K562 (cell line): ENCODE data around the gene PRDM16. TPM values are rescaled to one million over a fixed set of nuclear protein-coding genes. Genes with fewer than 3 reads are reported as not detected.

Experiments used
- BRF2 ChIP-seq: IDR thresholded peaks from 3 replicates; pipeline ENCODE4 v1.6.1; 2011; ENCODE audit warnings: borderline replicate concordance, mild to moderate bottlenecking; ENCODE audit not compliant: insufficient read length, insufficient read depth
- CBX8 ChIP-seq: fragments of 200-600 bp; sonication (generic); IDR thresholded peaks from 2 replicates; pipeline ENCODE4 v1.6.1; 2012; ENCODE audit warnings: borderline replicate concordance, mixed run types, low read depth, mild to moderate bottlenecking, moderate library complexity, mixed read lengths, low read length, control low read depth, inconsistent platforms; ENCODE audit not compliant: poor library complexity, severe bottlenecking; ENCODE audit errors: extremely low read depth
- CGGBP1 ChIP-seq: fragments of 250-450 bp; sonication (Bioruptor Pico); IDR thresholded peaks from 2 replicates; pipeline ENCODE4 v1.9.0; 2021; ENCODE audit warnings: mild to moderate bottlenecking
- ELF2 ChIP-seq: fragments of 250-450 bp; sonication (Bioruptor Pico); IDR thresholded peaks from 2 replicates; pipeline ENCODE4 v1.5.0; 2021; ENCODE audit warnings: mild to moderate bottlenecking
- ETS1 ChIP-seq: conservative IDR thresholded peaks from 2 replicates; pipeline ENCODE4 v1.6.1; 2011; ENCODE audit warnings: low read depth, mild to moderate bottlenecking, low read length; ENCODE audit not compliant: control insufficient read depth
- GTF2E2 ChIP-seq: fragments of 200-800 bp; sonication (Bioruptor generic); IDR thresholded peaks from 2 replicates; pipeline ENCODE4 v1.6.1; 2016; ENCODE audit warnings: missing genetic modification characterization, missing compliant biosample characterization
- ILK ChIP-seq: fragments of 450-650 bp; IDR thresholded peaks from 2 replicates; pipeline ENCODE4 v1.6.1; 2016; ENCODE audit warnings: missing genetic modification characterization, low read depth, mild to moderate bottlenecking, missing compliant biosample characterization, moderate library complexity, borderline replicate concordance
- MTA2 ChIP-seq: fragments of 450-650 bp; IDR thresholded peaks from 2 replicates; pipeline ENCODE4 v1.6.1; 2016; ENCODE audit warnings: low read depth
- MXI1 ChIP-seq: IDR thresholded peaks from 2 replicates; pipeline ENCODE4 v1.6.1; 2011; ENCODE audit warnings: low read depth, mild to moderate bottlenecking, improper control_type of control experiment, low read length
- NFE2 ChIP-seq: IDR thresholded peaks from 2 replicates; pipeline ENCODE4 v1.6.1; 2014; ENCODE audit warnings: antibody characterized with exemption, low read depth
- NFRKB ChIP-seq: fragments of 450-650 bp; IDR thresholded peaks from 2 replicates; pipeline ENCODE4 v1.6.1; 2016; ENCODE audit warnings: low read depth
- NRF1 ChIP-seq, 2 experiments: fragments of 450-650 bp; IDR thresholded peaks in 1 of 2; conservative IDR thresholded peaks in 1 of 2; 2 replicates each; pipeline ENCODE4 v1.6.1; 2014; ENCODE audit warnings: mild to moderate bottlenecking in 2 of 2
- RCOR1 ChIP-seq, 2 experiments: IDR thresholded peaks; 2 replicates each; pipeline ENCODE4 v1.6.1; 2012; ENCODE audit warnings: low read depth in 2 of 2, low read length in 2 of 2, borderline replicate concordance in 1 of 2, improper control_type of control experiment in 1 of 2
- ZNF165 ChIP-seq: fragments of 250-450 bp; sonication (Bioruptor Pico); IDR thresholded peaks from 2 replicates; pipeline ENCODE4 v1.4.0; 2020; ENCODE audit warnings: borderline replicate concordance
- ZNF3 ChIP-seq: fragments of 250-450 bp; sonication (Bioruptor Pico); IDR thresholded peaks from 2 replicates; pipeline ENCODE4 v1.5.0; 2021; ENCODE audit warnings: mild to moderate bottlenecking, moderate library complexity
- ZNF324 ChIP-seq: fragments of 250-450 bp; sonication (Bioruptor Pico); IDR thresholded peaks from 2 replicates; pipeline ENCODE4 v1.4.0; 2020; ENCODE audit warnings: mild to moderate bottlenecking
- ZNF431 ChIP-seq: sonication (generic); formaldehyde crosslinking; IDR thresholded peaks from 2 replicates; pipeline ENCODE4 v1.8.0; 2022; ENCODE audit warnings: mild to moderate bottlenecking, missing genetic modification reagents
- ZNF76 ChIP-seq: fragments of 250-450 bp; sonication (Bioruptor Pico); IDR thresholded peaks from 2 replicates; pipeline ENCODE4 v1.4.0; 2020; ENCODE audit warnings: mild to moderate bottlenecking, moderate library complexity, borderline replicate concordance
- ZSCAN29 ChIP-seq: fragments of 450-650 bp; IDR thresholded peaks from 2 replicates; pipeline ENCODE4 v1.6.1; 2017
- polyA plus RNA-seq, 8 experiments: library from polyadenylated mRNA; depleted of rRNA in 4 of 8; stranded (reverse) in 5 of 8; unstranded in 3 of 8; fragments of >200 nt; fragmentation: Nextera tagmentation in 2 of 8; fragmentation: Illumina TruSeq in 1 of 8; extraction: Ambion mirVana in 2 of 8; extraction: Trizol in 1 of 8; gene quantifications; 2 replicates each; pipeline versions ENCODE4 v1.2.1 to v1.2.3, GENCODE V29; 2011 to 2014; ENCODE audit warnings: inconsistent platforms in 1 of 8, missing spikeins in 1 of 8
- total RNA-seq, 7 experiments: library from RNA; depleted of rRNA in 6 of 7; stranded (reverse); fragments of >200 nt in 6 of 7; fragmentation: Illumina TruSeq in 2 of 7; extraction: Trizol in 2 of 7; gene quantifications; 2 replicates each; pipeline versions ENCODE4 v1.2.1 to v1.2.3, GENCODE V29; 2011 to 2021; ENCODE audit warnings: low replicate concordance in 1 of 7
- TF ChIP-seq, protein P1 (sequence below), 3 experiments: IDR thresholded peaks in 2 of 3; conservative IDR thresholded peaks in 1 of 3; 2 replicates each; pipeline ENCODE4 v1.5.1; 2011 to 2012; ENCODE audit warnings: low read length in 3 of 3, mild to moderate bottlenecking in 3 of 3, control low read depth in 2 of 3, improper control_type of control experiment in 1 of 3, inconsistent platforms in 1 of 3, low read depth in 1 of 3, mixed read lengths in 1 of 3, moderate library complexity in 1 of 3; ENCODE audit not compliant: insufficient read depth in 2 of 3
- TF ChIP-seq, protein P2 (sequence below): fragments of 250-450 bp; sonication (Bioruptor Pico); IDR thresholded peaks from 2 replicates; pipeline ENCODE4 v1.4.0; 2020; ENCODE audit warnings: borderline replicate concordance

PRDM16 gene
- total and polyA plus RNA-seq, 9 of the 15 experiments (the other 6 are each of a cell fraction or from before 2014, with no cell fraction given) = 0.10 to 0.27 TPM; not detected in 7

DNA sequence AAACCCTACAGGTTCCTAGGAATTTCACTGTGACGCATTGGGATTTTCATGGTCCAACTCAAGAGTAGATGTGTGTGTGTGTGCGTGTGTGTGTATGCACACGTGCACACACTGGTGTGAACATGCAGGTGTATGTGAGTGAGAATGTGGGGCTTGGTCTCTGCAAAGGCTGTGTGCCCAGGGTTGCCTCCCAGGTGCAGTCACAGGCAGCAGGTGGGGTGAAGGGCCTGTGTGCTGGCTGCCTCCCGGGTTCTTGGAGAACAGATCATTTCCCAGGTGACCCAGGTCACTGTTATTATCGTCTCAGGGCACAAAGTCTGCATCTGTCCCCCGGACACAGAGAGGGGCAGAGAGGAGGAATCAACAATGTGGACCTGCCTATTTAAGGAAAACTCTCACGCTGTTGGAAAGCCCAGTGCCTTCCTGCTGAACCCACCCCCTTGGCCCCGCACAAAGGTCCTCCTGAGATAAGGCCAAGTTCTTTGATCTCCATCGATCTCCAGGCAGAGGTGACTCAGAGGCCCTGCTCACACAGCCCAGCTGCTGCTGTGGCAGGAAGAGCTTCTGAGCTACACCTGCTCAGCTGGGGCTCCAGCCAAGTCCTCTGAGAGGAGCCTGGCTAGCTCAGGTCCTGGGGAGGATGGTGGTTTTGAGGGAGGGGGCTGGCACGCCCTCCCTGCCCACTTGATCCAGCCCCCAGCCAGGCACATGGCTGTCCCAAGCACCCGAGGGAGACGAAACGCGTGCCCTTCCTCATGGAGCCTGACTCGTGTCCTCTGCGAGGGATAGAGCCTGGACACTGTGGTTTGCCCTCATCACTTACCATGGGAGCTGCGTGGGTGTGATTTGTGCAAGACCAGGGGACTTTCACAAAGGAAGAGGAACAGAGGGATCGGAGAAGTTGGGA is 251.5 kb downstream of the PRDM16 start (continued):
- TF ChIP-seq ELF2 (CRISPR knock-in tag) = no peak
- no peak for TF ChIP-seq ZNF3
- no peak for TF ChIP-seq CGGBP1 (CRISPR knock-in tag)
- TF ChIP-seq, protein P1, sequence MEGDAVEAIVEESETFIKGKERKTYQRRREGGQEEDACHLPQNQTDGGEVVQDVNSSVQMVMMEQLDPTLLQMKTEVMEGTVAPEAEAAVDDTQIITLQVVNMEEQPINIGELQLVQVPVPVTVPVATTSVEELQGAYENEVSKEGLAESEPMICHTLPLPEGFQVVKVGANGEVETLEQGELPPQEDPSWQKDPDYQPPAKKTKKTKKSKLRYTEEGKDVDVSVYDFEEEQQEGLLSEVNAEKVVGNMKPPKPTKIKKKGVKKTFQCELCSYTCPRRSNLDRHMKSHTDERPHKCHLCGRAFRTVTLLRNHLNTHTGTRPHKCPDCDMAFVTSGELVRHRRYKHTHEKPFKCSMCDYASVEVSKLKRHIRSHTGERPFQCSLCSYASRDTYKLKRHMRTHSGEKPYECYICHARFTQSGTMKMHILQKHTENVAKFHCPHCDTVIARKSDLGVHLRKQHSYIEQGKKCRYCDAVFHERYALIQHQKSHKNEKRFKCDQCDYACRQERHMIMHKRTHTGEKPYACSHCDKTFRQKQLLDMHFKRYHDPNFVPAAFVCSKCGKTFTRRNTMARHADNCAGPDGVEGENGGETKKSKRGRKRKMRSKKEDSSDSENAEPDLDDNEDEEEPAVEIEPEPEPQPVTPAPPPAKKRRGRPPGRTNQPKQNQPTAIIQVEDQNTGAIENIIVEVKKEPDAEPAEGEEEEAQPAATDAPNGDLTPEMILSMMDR (IDR thresholded peaks at IDR 0.05 in 2 of 3, conservative IDR thresholded peaks at IDR 0.05 in 1 of 3; ENCODE audit: insufficient read depth in 2 of 3, low read depth in 1 of 3, low read length in 3 of 3) = 0 out of 6 replicates have a peak, but pooled peaks of 1 of the 3 experiments have one; percentile 3
- no peak for TF ChIP-seq ILK (tag)
- TF ChIP-seq ZSCAN29 = no peak
- TF ChIP-seq NFRKB = no peak
- TF ChIP-seq ZNF431 (CRISPR knock-in tag) = no peak
- no peak for TF ChIP-seq CBX8
- no peak for TF ChIP-seq GTF2E2 (tag)
- 0 out of 4 replicates have a peak, but pooled peaks of 1 of the 2 experiments have one; percentile 5 for TF ChIP-seq RCOR1 (IDR thresholded peaks at IDR 0.05; ENCODE audit: borderline replicate concordance in 1 of 2, low read depth in 2 of 2, low read length in 2 of 2)
- no peak for TF ChIP-seq ZNF324
- no peak for TF ChIP-seq ZNF76 (CRISPR knock-in tag)
- TF ChIP-seq ZNF165 = no peak
- TF ChIP-seq, protein P2, sequence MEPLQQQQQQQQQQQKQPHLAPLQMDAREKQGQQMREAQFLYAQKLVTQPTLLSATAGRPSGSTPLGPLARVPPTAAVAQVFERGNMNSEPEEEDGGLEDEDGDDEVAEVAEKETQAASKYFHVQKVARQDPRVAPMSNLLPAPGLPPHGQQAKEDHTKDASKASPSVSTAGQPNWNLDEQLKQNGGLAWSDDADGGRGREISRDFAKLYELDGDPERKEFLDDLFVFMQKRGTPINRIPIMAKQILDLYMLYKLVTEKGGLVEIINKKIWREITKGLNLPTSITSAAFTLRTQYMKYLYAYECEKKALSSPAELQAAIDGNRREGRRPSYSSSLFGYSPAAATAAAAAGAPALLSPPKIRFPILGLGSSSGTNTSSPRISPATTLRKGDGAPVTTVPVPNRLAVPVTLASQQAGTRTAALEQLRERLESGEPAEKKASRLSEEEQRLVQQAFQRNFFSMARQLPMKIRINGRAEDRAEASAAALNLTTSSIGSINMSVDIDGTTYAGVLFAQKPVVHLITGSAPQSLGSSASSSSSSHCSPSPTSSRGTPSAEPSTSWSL = no peak
- TF ChIP-seq NRF1 (conservative IDR thresholded peaks at IDR 0.05 in 1 of 2, IDR thresholded peaks at IDR 0.05 in 1 of 2) = 0 out of 4 replicates have a peak, but pooled peaks of 1 of the 2 experiments have one; percentile 2
- no peak for TF ChIP-seq BRF2
- TF ChIP-seq NFE2 = no peak
- TF ChIP-seq MTA2 = no peak
- TF ChIP-seq MXI1 = no peak
- TF ChIP-seq ETS1 = no peak
